Spleen (tissue), 11 donors: ENCODE data around the gene TYK2. TPM values are rescaled to one million over a fixed set of nuclear protein-coding genes. Genes with fewer than 3 reads are reported as not detected.

ENCODE experiments used
- DNase-seq: peaks from one replicate; pipeline ENCODE4 v3.0.0-alpha.2; 2020
- H3K27ac ChIP-seq, 8 donors: fragments of 200-600 bp; sonication (generic) in 7 of 8; 1 replicate in 4 of 8; 2 replicates in 4 of 8; pipeline versions ENCODE4 v1.5.0 to v1.8.0; 2016 to 2021; ENCODE audit warnings: inconsistent platforms in 4 of 8, mild to moderate bottlenecking in 4 of 8, moderate library complexity in 1 of 8
- H3K27me3 ChIP-seq, 7 donors: fragments of 200-600 bp; sonication (generic) in 6 of 7; replicated peaks in 1 of 7; 1 replicate in 4 of 7; 2 replicates in 3 of 7; pipeline versions ENCODE4 v1.5.0 to v1.8.0; 2016 to 2021; ENCODE audit warnings: inconsistent platforms in 3 of 7, mild to moderate bottlenecking in 1 of 7
- H3K36me3 ChIP-seq, 6 donors: fragments of 200-600 bp; sonication (generic) in 5 of 6; 1 replicate in 4 of 6; 2 replicates in 2 of 6; pipeline versions ENCODE4 v1.5.0 to v1.8.0; 2016 to 2021; ENCODE audit warnings: inconsistent platforms in 2 of 6
- H3K4me1 ChIP-seq, 6 donors: fragments of 200-600 bp; sonication (generic) in 5 of 6; 1 replicate in 3 of 6; 2 replicates in 3 of 6; pipeline versions ENCODE4 v1.5.0 to v1.8.0; 2016 to 2021; ENCODE audit warnings: inconsistent platforms in 3 of 6
- H3K4me3 ChIP-seq, 8 donors: fragments of 200-600 bp; sonication (generic) in 7 of 8; 1 replicate in 4 of 8; 2 replicates in 4 of 8; pipeline versions ENCODE4 v1.5.0 to v1.8.0; 2016 to 2021; ENCODE audit warnings: inconsistent platforms in 4 of 8, mild to moderate bottlenecking in 4 of 8, moderate library complexity in 2 of 8
- H3K9me3 ChIP-seq, 8 donors: fragments of 200-600 bp; sonication (generic) in 7 of 8; 1 replicate in 4 of 8; 2 replicates in 4 of 8; pipeline versions ENCODE4 v1.5.0 to v1.8.0; 2016 to 2021; ENCODE audit warnings: inconsistent platforms in 4 of 8
- CTCF ChIP-seq, 11 experiments: fragments of 200-600 bp in 7 of 11; fragments of 450-650 bp in 4 of 11; sonication (generic) in 4 of 11; IDR thresholded peaks in 8 of 11; conservative IDR thresholded peaks in 3 of 11; 1 replicate in 7 of 11; 2 replicates in 4 of 11; pipeline versions ENCODE4 v1.4.0 to v1.8.0; 2016 to 2021; ENCODE audit warnings: antibody characterized with exemption in 11 of 11, inconsistent platforms in 4 of 11, mild to moderate bottlenecking in 1 of 11
- POLR2A ChIP-seq, 3 donors: fragments of 450-650 bp; IDR thresholded peaks; one replicate each; pipeline ENCODE4 v1.5.1; 2017; ENCODE audit warnings: antibody characterized with exemption in 3 of 3, mild to moderate bottlenecking in 1 of 3
- POLR2AphosphoS5 ChIP-seq, 3 donors: sonication (generic); formaldehyde crosslinking; IDR thresholded peaks; one replicate each; pipeline ENCODE4 v1.5.1; 2017; ENCODE audit warnings: antibody characterized with exemption in 3 of 3
- WGBS, 5 donors: extraction: QIAGEN DNeasy Blood & Tissue Kit in 3 of 5; methylation state at CpG; one replicate each; pipeline versions ENCODE4 v1.1.5 to v1.1.7; 2013 to 2018; 5-methylcytosine and 5-hydroxymethylcytosine counted together
- intact Hi-C: fragments of 100-400 bp; cut with DNase I; formaldehyde crosslinking; loops from one replicate; pipeline ENCODE4 v1.15.0; 2023; ENCODE audit warnings: low total_unique reads
- polyA plus RNA-seq, 3 donors: library from polyadenylated mRNA; stranded (reverse); fragments of 200-250 nt; gene quantifications; one replicate each; pipeline ENCODE4 v1.2.1, GENCODE V29; 2013
- total RNA-seq, 7 donors: library from RNA; depleted of rRNA in 3 of 7; stranded (reverse); fragments of >200 nt in 3 of 7; fragmentation: NEBNext Ultra II Directional in 4 of 7; extraction: Animal tissue kit (Norgen Biotek cat#: 25700) in 4 of 7; gene quantifications; one replicate each; pipeline versions ENCODE4 v1.1.0 to v1.2.1, GENCODE V29; 2016 to 2021
- donor health status: healthy with polysubstance abuse.
- donor health status: DM: no; HTN: no; CAD: no; lungs with moderate emphysema.
- donor health status: DM: no; HTN: no; CAD: no.
- donor health status: Bipolar disorder and iron deficiency.
- donor health status: healthy.
- donor health status: DM: no; HTN: no; CAD: no.
- donor health status: DM: yes; HTN: yes; CAD: no.

TYK2 gene
- total and polyA plus RNA-seq, 10 donors: 159 to 422 (median 251) TPM

DNA sequence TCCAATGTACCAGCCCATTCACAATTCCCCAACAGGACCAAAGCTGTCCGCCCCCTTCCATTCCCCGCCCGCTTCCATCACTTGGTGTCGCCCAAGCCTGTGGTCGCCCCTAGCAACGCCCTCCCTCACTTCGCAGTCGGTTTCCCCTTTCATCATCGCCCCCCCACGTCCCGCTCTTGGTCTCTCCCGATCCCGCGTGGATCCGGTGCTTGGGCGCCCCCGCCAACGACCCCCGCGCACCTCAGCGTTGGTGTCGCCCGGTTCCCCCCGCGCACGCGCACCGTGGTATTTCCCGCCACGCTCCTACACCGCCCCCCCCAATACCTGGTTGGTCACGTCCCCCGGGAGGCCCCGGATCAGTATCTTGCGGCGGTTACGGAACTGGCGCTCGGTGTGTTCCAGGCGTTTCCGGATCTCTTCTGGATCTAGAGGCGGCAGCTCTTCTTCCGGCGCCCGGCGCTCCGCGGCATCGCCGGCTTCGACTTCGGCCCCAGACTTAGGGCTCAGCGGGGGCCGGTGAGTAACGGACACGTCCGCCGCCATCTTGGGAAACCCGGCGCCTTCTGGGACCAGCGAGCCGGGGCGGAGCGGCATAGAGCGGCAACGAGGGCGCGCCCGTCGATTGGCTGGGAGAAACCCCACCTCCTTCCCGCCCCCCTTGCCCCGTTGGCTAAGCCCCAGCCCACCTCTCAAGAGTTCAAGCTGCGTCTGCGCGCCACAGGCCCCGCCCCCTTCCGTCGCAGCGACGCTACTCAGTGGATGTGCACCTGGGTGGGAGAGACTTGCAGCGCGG is 47.2 kb downstream of the TYK2 start, which contains the start of gene RAVER1:
Gene RAVER1 (minus strand): TSS at position 565 of the 793 bp plus-strand sequence. CDS start 22 bp downstream, at position 543.
- Histone ChIP-seq H3K36me3 (peaks cover 0 to 66% (median 40%) of the 10 kb centered on the region in 6 donors), H3K9me3 (no peaks in the 10 kb centered on the region), H3K27me3 (no peaks in the 10 kb centered on the region), H3K4me3 (peak within 1 kb of the TSS; percentile 58 to 91 (median 82)), H3K27ac (peak within 1 kb of the TSS; percentile 87 to 95 (median 92)), H3K4me1 (peaks cover 12 to 74% (median 42%) of the 10 kb centered on the region in 6 donors)
- DNase-seq: peak; percentile 99
- WGBS, 5 donors: 0 to 1% (median 1%) methylated on average over 54 to 82 of the region's 82 CpGs
- intact Hi-C loops: loop anchor here (10.0 kb wide), 1 partner anchor 58 kb away; the partner anchor contains the start of gene ICAM1
- TF ChIP-seq POLR2AphosphoS5 (IDR thresholded peaks at IDR 0.05) (peak; percentile 94 to 97 (median 95)), CTCF (IDR thresholded peaks at IDR 0.05 in 8 of 11, conservative IDR thresholded peaks at IDR 0.05 in 3 of 11) (peak in 2 of 11 experiments; percentile 24 to 31), POLR2A (IDR thresholded peaks at IDR 0.05) (peak in 1 of 3 donors; percentile 11)

DNA sequence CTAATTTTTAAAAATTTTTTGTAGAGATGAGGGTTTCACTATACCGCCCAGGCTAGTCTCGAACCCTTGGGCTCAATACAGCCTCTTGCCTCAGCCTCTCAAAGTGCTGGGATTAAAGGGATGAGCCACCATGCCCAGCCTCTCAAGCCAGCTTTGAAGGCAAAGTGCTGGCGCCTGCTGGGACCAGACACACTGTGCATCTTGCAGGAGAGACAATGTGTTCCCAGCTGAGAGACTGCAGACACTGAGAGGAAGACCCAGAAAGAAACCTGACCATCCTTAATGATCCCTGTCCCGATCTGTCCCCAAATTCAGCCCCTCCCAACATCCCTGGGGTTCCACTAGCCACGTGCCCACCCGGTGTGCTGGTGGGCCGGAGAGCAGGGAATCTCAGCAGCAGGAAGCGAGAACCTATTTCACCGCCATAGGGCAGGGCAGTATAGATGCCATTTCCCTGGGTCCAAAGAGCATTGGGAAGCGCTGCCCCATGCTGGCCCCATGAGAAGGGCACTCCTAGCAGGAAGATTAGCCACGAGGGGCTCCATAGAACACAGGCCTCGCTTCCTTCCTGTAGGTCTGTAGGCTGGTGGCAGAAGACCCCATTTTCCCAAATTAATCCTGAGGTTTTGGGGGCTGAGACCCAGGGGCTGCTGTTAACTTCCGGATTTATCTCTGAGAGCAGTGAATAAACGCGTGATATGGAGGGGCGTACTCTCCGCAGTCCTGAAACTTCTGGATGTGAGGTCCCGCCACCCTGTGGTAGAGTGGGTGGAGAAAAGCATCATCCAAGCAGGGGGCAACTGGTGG is 48.0 kb downstream of the TYK2 start:
- Histone ChIP-seq H3K9me3 (no peaks in the 10 kb centered on the region), H3K4me3 (peak overlapping the region; percentile 58 to 91 (median 82)), H3K27me3 (no peaks in the 10 kb centered on the region), H3K4me1 (peaks cover 11 to 74% (median 35%) of the 10 kb centered on the region in 6 donors), H3K27ac (peak overlapping the region in 7 of 8 donors; percentile 87 to 95 (median 93)), H3K36me3 (peaks cover 6 to 74% (median 48%) of the 10 kb centered on the region in 6 donors)
- intact Hi-C loops: loop anchor here (10.0 kb wide), 1 partner anchor 58 kb away; the partner anchor contains the start of gene ICAM1
- TF ChIP-seq POLR2A (IDR thresholded peaks at IDR 0.05): no peak
- peak in 1 of 11 experiments; percentile 8 for TF ChIP-seq CTCF (IDR thresholded peaks at IDR 0.05 in 8 of 11, conservative IDR thresholded peaks at IDR 0.05 in 3 of 11)
- 25 to 45% (median 40%) methylated on average over 14 to 18 of the region's 18 CpGs for WGBS, 5 donors
- no peak for DNase-seq

GRCh38 chr19:10329555-10329954 is 50.8 kb downstream of the TYK2 start:
- H3K9me3 ChIP-seq: no peaks in the 10 kb centered on the region
- intact Hi-C loops: no loop called here
- no peak overlapping the region for H3K27ac ChIP-seq
- TF ChIP-seq CTCF (IDR thresholded peaks at IDR 0.05 in 8 of 11, conservative IDR thresholded peaks at IDR 0.05 in 3 of 11) (no peak), POLR2AphosphoS5 (IDR thresholded peaks at IDR 0.05) (no peak), POLR2A (IDR thresholded peaks at IDR 0.05) (no peak)
- DNase-seq: no peak
- H3K4me3 ChIP-seq: no peak overlapping the region
- H3K4me1 ChIP-seq: peaks cover 11 to 47% (median 26%) of the 10 kb centered on the region in 6 donors
- no peaks in the 10 kb centered on the region for H3K27me3 ChIP-seq
- WGBS, 5 donors: 94 to 99% (median 95%) methylated on average over 13 of the region's 13 CpGs
- H3K36me3 ChIP-seq: peaks cover 6 to 81% (median 64%) of the 10 kb centered on the region in 6 donors
